Measurements from ENCODE around the gene KRT32. TPM values are rescaled to one million over a fixed set of nuclear protein-coding genes. Genes with fewer than 3 reads are reported as not detected.
"Not testable (repeated sequence)": the region's sequence is repeated elsewhere in the genome, so short reads cannot be mapped to it uniquely, and the experiment has no call there.

The KRT32 gene
- total RNA-seq, 1 donor from 2014 or later = not detected

DNA sequence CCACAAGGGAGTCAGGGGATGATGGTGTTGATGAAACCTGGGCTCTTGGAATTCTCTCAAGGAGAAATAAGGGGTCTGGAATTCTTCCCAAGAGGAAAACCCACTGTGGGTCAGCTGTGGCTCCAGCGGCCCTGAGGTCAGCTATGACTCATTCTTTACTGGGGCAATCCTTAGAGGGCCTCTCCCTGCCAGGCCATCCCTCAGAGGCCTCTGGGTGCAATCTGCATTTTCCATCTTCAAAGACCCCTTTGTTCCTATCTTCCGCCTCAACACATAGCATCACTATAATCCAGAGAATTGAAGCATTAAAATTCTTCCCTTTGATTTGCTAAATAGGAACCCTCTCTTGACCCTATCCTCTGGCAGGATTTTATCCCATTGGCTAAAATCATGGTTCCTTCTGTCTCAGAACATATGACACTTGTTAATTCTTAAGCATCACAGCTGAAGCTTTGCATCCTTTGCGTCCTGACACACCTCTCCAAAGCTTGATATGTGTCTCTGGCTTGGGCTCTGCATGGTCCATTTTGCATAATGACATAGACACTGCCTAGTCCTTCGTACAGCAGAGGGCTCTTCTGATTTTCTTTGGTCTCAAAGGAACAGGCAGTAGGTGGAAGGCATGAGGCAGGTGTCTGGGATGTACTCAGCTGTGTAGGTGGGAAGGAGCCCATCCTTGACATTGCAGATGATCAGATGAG, 38.4 kb downstream of the KRT32 start:
- intact Hi-C loops (cut with micrococcal nuclease) = no loop called here
- peaks cover 9% of the 10 kb centered on the region for H3K27me3 Mint-ChIP-seq (ENCODE audit: insufficient read depth)
- H3K27ac Mint-ChIP-seq = no peak overlapping the region
- no peak for DNase-seq (ENCODE audit: low spot score)
- H3K4me3 Mint-ChIP-seq = no peak overlapping the region
- H3K4me1 Mint-ChIP-seq (ENCODE audit: low read depth) = no peaks in the 10 kb centered on the region
- H3K36me3 Mint-ChIP-seq (ENCODE audit: low read depth) = no peaks in the 10 kb centered on the region
- H3K9me3 Mint-ChIP-seq = no peaks in the 10 kb centered on the region

- no peaks in the 10 kb centered on the region for H3K9me3 Mint-ChIP-seq
- H3K27me3 Mint-ChIP-seq (ENCODE audit: insufficient read depth) = peaks cover 8% of the 10 kb centered on the region
- H3K4me3 Mint-ChIP-seq = no peak within 1 kb of the TSS
- no peak within 1 kb of the TSS for H3K27ac Mint-ChIP-seq
- no peaks in the 10 kb centered on the region for H3K36me3 Mint-ChIP-seq (ENCODE audit: low read depth)
- DNase-seq (ENCODE audit: low spot score) = no peak
- intact Hi-C loops (cut with micrococcal nuclease) = no loop called here
- H3K4me1 Mint-ChIP-seq (ENCODE audit: low read depth) = no peaks in the 10 kb centered on the region
Observed at GRCh38 chr17:41424111-41424635, 43.0 kb downstream of the KRT32 start, which contains the start of gene KRT37. TSS of gene KRT37 (minus strand) at chr17:41424585. CDS start at chr17:41424523, 62 bp downstream.

DNA sequence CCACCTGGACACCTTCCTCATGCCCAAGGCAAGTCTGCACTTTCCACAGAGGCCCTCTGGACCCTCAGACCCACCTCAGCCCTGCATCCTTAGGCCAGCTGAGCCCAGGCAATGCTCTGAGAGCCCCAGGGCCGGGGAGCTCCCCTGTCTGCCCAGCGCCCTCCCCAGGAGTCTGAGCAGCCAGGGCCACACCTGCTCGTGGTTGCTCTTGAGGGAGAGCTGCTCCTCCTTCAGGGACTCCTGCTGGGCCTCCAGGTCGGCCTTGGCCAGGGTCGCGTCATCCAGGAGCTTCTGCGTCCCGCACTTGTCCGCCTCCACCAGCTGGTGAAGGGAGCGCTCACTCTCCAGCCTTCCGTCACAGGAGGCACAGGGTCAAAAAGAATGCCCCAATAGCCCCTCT, 44.6 kb downstream of the KRT32 start:
- not testable (repeated sequence) for H3K27ac Mint-ChIP-seq; DNase-seq (ENCODE audit: low spot score); H3K4me3 Mint-ChIP-seq; H3K9me3 Mint-ChIP-seq; H3K36me3 Mint-ChIP-seq (ENCODE audit: low read depth); H3K4me1 Mint-ChIP-seq (ENCODE audit: low read depth); H3K27me3 Mint-ChIP-seq (ENCODE audit: insufficient read depth)
- intact Hi-C loops (cut with micrococcal nuclease) = loop anchor here (2.0 kb wide), 1 partner anchor 16 kb away; no protein-coding TSS in a partner anchor

DNA sequence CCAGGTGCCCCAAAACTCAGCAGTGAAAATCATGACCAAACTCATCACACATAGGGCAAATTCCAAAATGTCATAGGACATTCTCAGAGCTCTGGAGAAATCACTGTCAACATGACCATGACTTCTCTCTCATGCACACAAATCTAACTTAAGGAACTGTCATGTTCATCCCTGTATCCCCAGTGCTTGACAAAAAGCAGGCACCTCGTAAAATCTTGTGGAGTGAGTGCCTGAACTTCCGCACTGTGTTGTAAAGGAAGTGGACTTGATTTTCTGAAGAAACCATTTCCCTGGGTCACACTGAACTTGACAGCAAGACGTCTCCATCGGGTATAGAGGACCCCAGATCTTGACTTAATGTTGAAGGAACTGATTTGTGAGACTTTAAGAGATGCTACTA, 45.6 kb downstream of the KRT32 start:
- Mint-ChIP-seq H3K36me3 (ENCODE audit: low read depth) (no peaks in the 10 kb centered on the region), H3K27me3 (ENCODE audit: insufficient read depth) (peaks cover 8% of the 10 kb centered on the region)

GRCh38 chr17:41421116-41421515, 46.1 kb downstream of the KRT32 start:
- peaks cover 8% of the 10 kb centered on the region for H3K27me3 Mint-ChIP-seq (ENCODE audit: insufficient read depth)
- no peak for DNase-seq (ENCODE audit: low spot score)
- H3K9me3 Mint-ChIP-seq = no peaks in the 10 kb centered on the region
- H3K36me3 Mint-ChIP-seq (ENCODE audit: low read depth) = no peaks in the 10 kb centered on the region
- no peak overlapping the region for H3K27ac Mint-ChIP-seq
- H3K4me1 Mint-ChIP-seq (ENCODE audit: low read depth) = no peaks in the 10 kb centered on the region
- intact Hi-C loops (cut with micrococcal nuclease) = no loop called here
- no peak overlapping the region for H3K4me3 Mint-ChIP-seq

More for the DNA sequence above, 45.6 kb downstream of the KRT32 start:
- Mint-ChIP-seq H3K9me3 (no peaks in the 10 kb centered on the region), H3K27ac (no peak overlapping the region), H3K4me3 (no peak overlapping the region), H3K4me1 (ENCODE audit: low read depth) (no peaks in the 10 kb centered on the region)
- no peak for DNase-seq (ENCODE audit: low spot score)
- intact Hi-C loops (cut with micrococcal nuclease) = loop anchor here (2.0 kb wide), 1 partner anchor 17 kb away; no protein-coding TSS in a partner anchor

DNA sequence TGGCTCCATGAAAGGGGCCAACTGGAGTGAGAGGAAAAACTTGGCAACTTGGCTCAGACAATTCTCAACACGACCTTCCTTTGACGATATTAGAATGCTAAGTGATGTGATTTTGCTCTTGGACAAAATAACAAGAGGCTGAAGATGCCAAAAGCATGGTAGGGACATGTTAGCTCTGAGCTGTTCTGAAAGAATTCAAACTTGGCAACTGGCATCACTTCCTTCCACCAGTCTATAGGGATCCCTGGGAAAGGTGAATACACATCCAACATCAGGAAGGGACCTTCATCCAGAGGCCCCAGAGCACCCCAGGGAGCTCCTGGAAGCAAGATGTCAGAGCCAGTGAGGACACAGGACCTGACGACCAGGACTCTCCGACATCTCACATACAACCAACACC, 47.1 kb downstream of the KRT32 start:
- no peaks in the 10 kb centered on the region for H3K36me3 Mint-ChIP-seq (ENCODE audit: low read depth)
- no peak overlapping the region for H3K27ac Mint-ChIP-seq
- H3K9me3 Mint-ChIP-seq = no peaks in the 10 kb centered on the region
- H3K4me1 Mint-ChIP-seq (ENCODE audit: low read depth) = no peaks in the 10 kb centered on the region
- DNase-seq (ENCODE audit: low spot score) = no peak
- H3K27me3 Mint-ChIP-seq (ENCODE audit: insufficient read depth) = peaks cover 7% of the 10 kb centered on the region
- no peak overlapping the region for H3K4me3 Mint-ChIP-seq
- intact Hi-C loops (cut with micrococcal nuclease) = no loop called here

DNA sequence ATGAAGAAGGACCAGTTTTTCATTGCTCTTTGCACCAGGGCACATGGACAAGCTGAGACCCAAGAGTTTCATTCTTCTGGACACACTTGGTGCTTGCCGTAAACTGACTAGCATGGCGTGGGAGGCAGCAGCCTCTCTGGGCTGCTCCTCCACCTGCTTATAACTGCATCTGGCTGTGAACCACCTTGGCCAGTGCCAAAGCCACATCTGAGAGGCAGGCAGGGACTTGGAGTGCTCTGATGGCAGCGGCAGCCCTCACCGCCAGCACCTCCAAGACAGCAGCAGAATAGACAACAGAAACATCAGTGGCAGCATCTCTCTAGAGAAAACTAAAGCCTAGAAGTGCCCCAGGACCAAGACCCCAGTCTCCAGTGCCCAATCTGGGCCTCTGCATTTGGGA, 47.5 kb downstream of the KRT32 start:
- intact Hi-C loops (cut with micrococcal nuclease) = no loop called here
- no peaks in the 10 kb centered on the region for H3K36me3 Mint-ChIP-seq (ENCODE audit: low read depth)
- H3K27me3 Mint-ChIP-seq (ENCODE audit: insufficient read depth) = peaks cover 4% of the 10 kb centered on the region
- H3K4me1 Mint-ChIP-seq (ENCODE audit: low read depth) = no peaks in the 10 kb centered on the region
- H3K4me3 Mint-ChIP-seq = no peak overlapping the region
- H3K27ac Mint-ChIP-seq = no peak overlapping the region
- DNase-seq (ENCODE audit: low spot score) = no peak
- H3K9me3 Mint-ChIP-seq = no peaks in the 10 kb centered on the region

GRCh38 chr17:41418116-41418860, 48.9 kb downstream of the KRT32 start:
- intact Hi-C loops (cut with micrococcal nuclease) = no loop called here
- peaks cover 4% of the 10 kb centered on the region for H3K27me3 Mint-ChIP-seq (ENCODE audit: insufficient read depth)
- H3K9me3 Mint-ChIP-seq = no peaks in the 10 kb centered on the region
- DNase-seq (ENCODE audit: low spot score) = no peak
- no peaks in the 10 kb centered on the region for H3K36me3 Mint-ChIP-seq (ENCODE audit: low read depth)
- no peak overlapping the region for H3K4me3 Mint-ChIP-seq
- H3K27ac Mint-ChIP-seq = no peak overlapping the region
- no peaks in the 10 kb centered on the region for H3K4me1 Mint-ChIP-seq (ENCODE audit: low read depth)

DNA sequence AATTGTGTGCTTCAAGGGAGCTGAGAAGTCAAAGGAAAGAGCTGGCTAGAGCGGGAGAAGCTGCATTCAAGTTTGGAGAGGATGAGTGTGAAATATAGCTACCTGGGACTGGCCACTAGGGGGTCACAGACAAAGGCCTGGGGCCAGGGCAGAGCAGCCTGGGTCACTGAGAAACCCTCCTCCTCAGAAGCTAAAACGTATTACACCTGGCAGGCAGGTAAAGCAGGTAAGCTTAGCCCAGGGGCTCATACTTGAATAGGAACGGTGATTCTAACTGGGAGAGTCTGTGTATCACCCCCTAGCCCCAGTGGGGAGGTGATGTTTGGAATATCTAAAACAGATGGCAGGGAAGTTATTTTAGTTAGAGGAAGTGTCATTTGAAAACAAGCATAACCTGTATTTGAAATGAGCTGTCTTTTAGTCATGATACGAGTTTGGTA, 49.6 kb downstream of the KRT32 start:
- H3K9me3 Mint-ChIP-seq = no peaks in the 10 kb centered on the region
- peaks cover 4% of the 10 kb centered on the region for H3K27me3 Mint-ChIP-seq (ENCODE audit: insufficient read depth)
- no peak for DNase-seq (ENCODE audit: low spot score)
- intact Hi-C loops (cut with micrococcal nuclease) = no loop called here
- no peaks in the 10 kb centered on the region for H3K36me3 Mint-ChIP-seq (ENCODE audit: low read depth)
- H3K27ac Mint-ChIP-seq = no peak overlapping the region
- H3K4me1 Mint-ChIP-seq (ENCODE audit: low read depth) = no peaks in the 10 kb centered on the region
- no peak overlapping the region for H3K4me3 Mint-ChIP-seq

DNA sequence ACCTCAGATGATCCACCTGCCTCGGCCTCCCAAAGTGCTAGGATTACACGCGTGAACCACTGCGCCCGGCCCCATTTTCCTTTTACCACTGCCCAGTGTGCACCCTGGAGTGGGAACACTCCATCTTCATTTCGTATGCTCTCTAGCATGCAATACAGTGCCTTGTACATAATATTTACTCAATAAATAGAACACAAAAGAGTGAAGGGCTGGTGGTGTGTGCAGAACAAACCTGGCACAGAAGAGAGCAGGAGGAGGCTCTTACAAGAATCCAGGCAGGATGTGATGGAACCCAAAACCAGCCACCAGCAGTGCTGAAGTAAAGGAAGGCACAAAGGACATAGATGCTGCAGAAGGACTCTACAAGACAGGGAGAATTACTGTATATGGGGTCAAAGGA, 50.1 kb downstream of the KRT32 start:
- no peak overlapping the region for H3K27ac Mint-ChIP-seq
- intact Hi-C loops (cut with micrococcal nuclease) = no loop called here
- DNase-seq (ENCODE audit: low spot score) = no peak
- H3K36me3 Mint-ChIP-seq (ENCODE audit: low read depth) = no peaks in the 10 kb centered on the region
- no peaks in the 10 kb centered on the region for H3K4me1 Mint-ChIP-seq (ENCODE audit: low read depth)
- no peaks in the 10 kb centered on the region for H3K9me3 Mint-ChIP-seq
- H3K4me3 Mint-ChIP-seq = no peak overlapping the region
- peaks cover 4% of the 10 kb centered on the region for H3K27me3 Mint-ChIP-seq (ENCODE audit: insufficient read depth)

GRCh38 chr17:41416479-41416878, 50.7 kb downstream of the KRT32 start:
- Mint-ChIP-seq H3K27ac (no peak overlapping the region), H3K4me1 (ENCODE audit: low read depth) (no peaks in the 10 kb centered on the region), H3K9me3 (no peaks in the 10 kb centered on the region), H3K4me3 (no peak overlapping the region), H3K27me3 (ENCODE audit: insufficient read depth) (peaks cover 8% of the 10 kb centered on the region), H3K36me3 (ENCODE audit: low read depth) (no peaks in the 10 kb centered on the region)
- no peak for DNase-seq (ENCODE audit: low spot score)
- intact Hi-C loops (cut with micrococcal nuclease) = no loop called here

DNA sequence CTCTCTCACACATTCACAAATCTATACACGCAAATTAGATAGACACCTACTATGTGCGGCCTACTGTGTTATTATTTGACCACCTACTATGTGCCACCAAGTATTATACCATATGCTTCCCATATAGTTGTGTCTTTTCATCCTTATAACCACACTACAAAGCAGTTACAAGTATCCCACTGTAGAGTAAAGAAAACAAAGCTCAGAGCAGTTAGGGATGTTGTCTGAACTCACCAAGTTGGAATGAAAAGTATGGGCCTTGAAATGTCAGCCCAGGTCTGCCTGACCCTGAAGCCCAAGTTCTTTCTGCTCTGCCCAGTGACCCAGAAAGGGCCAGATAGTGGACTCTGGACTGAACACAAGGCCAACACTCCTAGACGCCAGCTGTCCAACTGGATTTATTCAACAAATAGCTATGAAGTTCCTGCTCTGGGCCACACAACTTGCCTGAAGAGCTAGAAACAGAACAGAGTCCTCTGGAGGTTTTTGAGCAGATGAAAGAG, 51.3 kb downstream of the KRT32 start:
- no peak for DNase-seq (ENCODE audit: low spot score)
- Mint-ChIP-seq H3K9me3 (no peaks in the 10 kb centered on the region), H3K4me3 (no peak overlapping the region), H3K36me3 (ENCODE audit: low read depth) (no peaks in the 10 kb centered on the region), H3K27ac (no peak overlapping the region), H3K27me3 (ENCODE audit: insufficient read depth) (peaks cover 9% of the 10 kb centered on the region), H3K4me1 (ENCODE audit: low read depth) (no peaks in the 10 kb centered on the region)
- intact Hi-C loops (cut with micrococcal nuclease) = no loop called here

- DNase-seq (ENCODE audit: low spot score) = no peak
- no peak overlapping the region for H3K4me3 Mint-ChIP-seq
- H3K36me3 Mint-ChIP-seq (ENCODE audit: low read depth) = no peaks in the 10 kb centered on the region
- intact Hi-C loops (cut with micrococcal nuclease) = no loop called here
- no peaks in the 10 kb centered on the region for H3K4me1 Mint-ChIP-seq (ENCODE audit: low read depth)
- peaks cover 10% of the 10 kb centered on the region for H3K27me3 Mint-ChIP-seq (ENCODE audit: insufficient read depth)
- H3K27ac Mint-ChIP-seq = no peak overlapping the region
- no peaks in the 10 kb centered on the region for H3K9me3 Mint-ChIP-seq
Observed at GRCh38 chr17:41415411-41415810, 51.8 kb downstream of the KRT32 start.
